Measurements from ENCODE around the gene RNASEH2A. TPM values are rescaled to one million over a fixed set of nuclear protein-coding genes. Genes with fewer than 3 reads are reported as not detected.
A peak's percentile ranks its signal among the peaks of the same experiment; 100 is the strongest.

RNASEH2A gene
- total RNA-seq, 2 donors from 2014 or later = 37.0 to 41.4 TPM

- DNase-seq (ENCODE audit: low spot score in 2 of 2) (no peak), ATAC-seq (no peak)
- H3K9me3 Mint-ChIP-seq = no peaks in the 10 kb centered on the region
- peaks cover 0 to 5% of the 10 kb centered on the region in 2 donors for H3K36me3 Mint-ChIP-seq
- peak overlapping the region; percentile 86 to 87 for H3K27ac Mint-ChIP-seq
These were observed 27.6 kb upstream of the RNASEH2A start for GRCh38 chr19:12778905-12779161.

GRCh38 chr19:12779162-12779993 is 27.0 kb upstream of the RNASEH2A start:
- no peak for DNase-seq (ENCODE audit: low spot score in 2 of 2)
- Mint-ChIP-seq H3K9me3 (no peaks in the 10 kb centered on the region), H3K27ac (peak overlapping the region; percentile 79 to 87), H3K36me3 (peaks cover 0 to 5% of the 10 kb centered on the region in 2 donors)
- ATAC-seq = no peak

GRCh38 chr19:12782174-12782423 is 24.3 kb upstream of the RNASEH2A start:
- H3K27ac Mint-ChIP-seq = peak overlapping the region in 1 of 2 donors; percentile 96
- H3K9me3 Mint-ChIP-seq = no peaks in the 10 kb centered on the region
- ATAC-seq (no peak), DNase-seq (ENCODE audit: low spot score in 2 of 2) (no peak)
- peaks cover 0 to 5% of the 10 kb centered on the region in 2 donors for H3K36me3 Mint-ChIP-seq

- peaks cover 0 to 5% of the 10 kb centered on the region in 2 donors for H3K36me3 Mint-ChIP-seq
- H3K9me3 Mint-ChIP-seq = no peaks in the 10 kb centered on the region
- peak overlapping the region in 1 of 2 donors; percentile 96 for H3K27ac Mint-ChIP-seq
- DNase-seq (ENCODE audit: low spot score in 2 of 2) (peak; percentile 91 to 96), ATAC-seq (peak; percentile 53 to 63)
These were observed 23.7 kb upstream of the RNASEH2A start for GRCh38 chr19:12782424-12783290.

- H3K36me3 Mint-ChIP-seq = peaks cover 0 to 3% of the 10 kb centered on the region in 2 donors
- peak overlapping the region in 1 of 2 donors; percentile 92 for H3K27ac Mint-ChIP-seq
- DNase-seq (ENCODE audit: low spot score in 2 of 2) = no peak
- no peaks in the 10 kb centered on the region for H3K9me3 Mint-ChIP-seq
- ATAC-seq = peak; percentile 38 to 50
These were observed 23.0 kb upstream of the RNASEH2A start for GRCh38 chr19:12783291-12783848.

GRCh38 chr19:12783849-12784393 is 22.5 kb upstream of the RNASEH2A start:
- Mint-ChIP-seq H3K36me3 (no peaks in the 10 kb centered on the region), H3K9me3 (no peaks in the 10 kb centered on the region), H3K27ac (no peak overlapping the region)
- ATAC-seq (no peak), DNase-seq (ENCODE audit: low spot score in 2 of 2) (no peak)

- ATAC-seq (no peak), DNase-seq (ENCODE audit: low spot score in 2 of 2) (no peak)
- Mint-ChIP-seq H3K27ac (no peak overlapping the region), H3K36me3 (no peaks in the 10 kb centered on the region), H3K9me3 (no peaks in the 10 kb centered on the region)
These were observed 22.0 kb upstream of the RNASEH2A start for GRCh38 chr19:12784394-12784870.

- ATAC-seq (no peak), DNase-seq (ENCODE audit: low spot score in 2 of 2) (no peak)
- no peaks in the 10 kb centered on the region for H3K9me3 Mint-ChIP-seq
- no peak overlapping the region for H3K27ac Mint-ChIP-seq
- H3K36me3 Mint-ChIP-seq = no peaks in the 10 kb centered on the region
These were observed 21.4 kb upstream of the RNASEH2A start for GRCh38 chr19:12784871-12785430.

GRCh38 chr19:12785431-12786031 is 20.9 kb upstream of the RNASEH2A start:
- Mint-ChIP-seq H3K9me3 (no peaks in the 10 kb centered on the region), H3K27ac (no peak overlapping the region), H3K36me3 (peaks cover 2 to 4% of the 10 kb centered on the region in 2 donors)
- ATAC-seq = no peak
- no peak for DNase-seq (ENCODE audit: low spot score in 2 of 2)

GRCh38 chr19:12786141-12786870 is 20.1 kb upstream of the RNASEH2A start:
- H3K9me3 Mint-ChIP-seq = no peaks in the 10 kb centered on the region
- H3K27ac Mint-ChIP-seq = peak overlapping the region in 1 of 2 donors; percentile 26
- DNase-seq (ENCODE audit: low spot score in 2 of 2) = no peak
- ATAC-seq = no peak
- H3K36me3 Mint-ChIP-seq = peaks cover 7 to 11% of the 10 kb centered on the region in 2 donors

GRCh38 chr19:12786952-12787351 is 19.4 kb upstream of the RNASEH2A start:
- Mint-ChIP-seq H3K27ac (peak overlapping the region in 1 of 2 donors; percentile 26), H3K36me3 (peaks cover 7 to 15% of the 10 kb centered on the region in 2 donors), H3K9me3 (no peaks in the 10 kb centered on the region)
- DNase-seq (ENCODE audit: low spot score in 2 of 2) (no peak), ATAC-seq (no peak)

- DNase-seq (ENCODE audit: low spot score in 2 of 2) (no peak), ATAC-seq (no peak)
- peaks cover 7 to 16% of the 10 kb centered on the region in 2 donors for H3K36me3 Mint-ChIP-seq
- H3K27ac Mint-ChIP-seq = no peak overlapping the region
- H3K9me3 Mint-ChIP-seq = no peaks in the 10 kb centered on the region
These were observed 18.9 kb upstream of the RNASEH2A start for GRCh38 chr19:12787458-12787857.

- DNase-seq (ENCODE audit: low spot score in 2 of 2) (no peak), ATAC-seq (no peak)
- Mint-ChIP-seq H3K27ac (peak overlapping the region; percentile 11 to 91), H3K36me3 (peaks cover 9 to 18% of the 10 kb centered on the region in 2 donors), H3K9me3 (no peaks in the 10 kb centered on the region)
These were observed 18.2 kb upstream of the RNASEH2A start for GRCh38 chr19:12788042-12788681.

- DNase-seq (ENCODE audit: low spot score in 2 of 2) = no peak
- H3K27ac Mint-ChIP-seq = peak overlapping the region; percentile 91 to 95
These were observed 17.7 kb upstream of the RNASEH2A start for GRCh38 chr19:12788682-12789097.

GRCh38 chr19:12789098-12789903 is 17.1 kb upstream of the RNASEH2A start:
- DNase-seq (ENCODE audit: low spot score in 2 of 2) = no peak
- no peaks in the 10 kb centered on the region for H3K9me3 Mint-ChIP-seq
- no peak for ATAC-seq
- peaks cover 16 to 21% of the 10 kb centered on the region in 2 donors for H3K36me3 Mint-ChIP-seq
- peak overlapping the region; percentile 91 to 95 for H3K27ac Mint-ChIP-seq

More at GRCh38 chr19:12788682-12789097, 17.7 kb upstream of the RNASEH2A start:
- Mint-ChIP-seq H3K9me3 (no peaks in the 10 kb centered on the region), H3K36me3 (peaks cover 12 to 21% of the 10 kb centered on the region in 2 donors)
- ATAC-seq = no peak
